Left renal cortex interstitium (tissue), 4 donors: ENCODE results near the gene MLANA. TPM values are rescaled to one million over a fixed set of nuclear protein-coding genes. Genes with fewer than 3 reads are reported as not detected.
A peak's percentile ranks its signal among the peaks of the same experiment; 100 is the strongest.
"Not testable (repeated sequence)": the region's sequence is repeated elsewhere in the genome, so short reads cannot be mapped to it uniquely, and the experiment has no call there.

Source experiments
- DNase-seq, 4 donors: peaks; one replicate each; pipeline ENCODE4 v3.0.0-alpha.2; 2013; ENCODE audit warnings: low read depth in 4 of 4, low spot score in 2 of 4, missing footprints in 1 of 4
- polyA plus RNA-seq, 4 donors: library from polyadenylated mRNA; unstranded; fragments of 120-200 nt; gene quantifications; one replicate each; pipeline ENCODE4 v1.2.1, GENCODE V29; 2013; ENCODE audit not compliant: insufficient read length in 4 of 4

Gene MLANA
- polyA plus RNA-seq, 4 donors: 0.64 to 1.8 (median 1.1) TPM

GRCh38 chr9:5869315-5870019, 21.2 kb upstream of the MLANA start:
- DNase-seq: no peak

DNA sequence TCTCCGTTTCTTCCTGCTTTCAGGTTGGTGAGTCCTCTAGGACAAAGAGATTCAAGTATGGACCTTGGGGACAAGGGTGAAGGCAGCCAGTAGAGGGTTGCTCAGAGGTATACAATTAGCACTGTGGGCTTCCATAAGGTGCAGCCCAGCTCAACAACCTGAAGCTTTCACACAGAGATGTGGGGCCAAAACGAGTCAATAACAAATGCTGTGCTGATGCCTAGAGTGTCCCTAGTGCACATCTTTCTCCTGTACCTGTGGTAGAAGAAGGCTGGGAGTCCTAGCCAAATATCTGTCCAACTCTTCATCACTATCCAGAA, 20.7 kb upstream of the MLANA start:
- no peak for DNase-seq

GRCh38 chr9:5870691-5871090, 20.0 kb upstream of the MLANA start:
- no peak for DNase-seq

DNA sequence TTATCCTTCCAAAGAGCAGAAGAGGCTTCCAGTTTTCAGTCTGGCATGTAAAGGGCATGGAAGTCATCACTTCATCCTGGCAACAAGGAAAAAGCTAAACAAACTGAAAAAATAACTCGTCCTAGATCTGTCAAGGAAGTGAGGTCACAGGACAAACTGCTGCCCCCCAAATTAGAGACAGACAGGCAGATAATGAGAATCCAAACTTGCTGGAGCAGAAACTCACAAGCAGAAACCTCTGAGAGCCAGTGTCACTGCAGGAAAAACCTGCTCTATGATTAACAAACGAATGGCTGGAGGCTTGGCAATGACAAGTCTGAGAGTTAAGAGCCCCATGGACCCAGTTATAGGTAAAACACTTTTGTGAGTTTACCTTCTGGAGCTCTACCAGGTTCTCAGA, 18.9 kb upstream of the MLANA start:
- no peak for DNase-seq

- no peak for DNase-seq
These were observed 18.2 kb upstream of the MLANA start for GRCh38 chr9:5872511-5872910.

GRCh38 chr9:5873439-5873838, 17.2 kb upstream of the MLANA start:
- no peak for DNase-seq

DNA sequence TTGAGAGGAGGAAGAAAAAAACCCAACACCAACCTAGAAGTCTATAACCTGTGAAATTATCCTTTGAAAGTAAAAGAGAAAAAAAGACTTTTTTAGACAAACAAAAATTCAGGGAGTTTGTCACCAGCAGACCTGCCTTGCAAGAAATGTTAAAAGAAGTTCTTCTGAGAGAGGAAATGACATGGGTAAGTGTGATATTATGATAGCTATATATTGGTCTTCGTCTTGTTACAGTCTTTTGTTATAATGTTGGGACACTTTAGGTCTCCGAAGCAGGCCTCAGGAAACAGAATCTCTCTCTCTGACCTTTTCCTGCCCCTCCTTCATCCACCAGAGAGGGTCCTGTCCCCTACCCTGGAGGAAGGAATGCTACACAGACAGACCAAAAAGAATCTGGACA, 16.6 kb upstream of the MLANA start:
- DNase-seq: no peak

- DNase-seq: no peak
These were observed 14.7 kb upstream of the MLANA start for GRCh38 chr9:5876026-5876425.

GRCh38 chr9:5876711-5877110, 14.0 kb upstream of the MLANA start:
- DNase-seq: no peak

DNA sequence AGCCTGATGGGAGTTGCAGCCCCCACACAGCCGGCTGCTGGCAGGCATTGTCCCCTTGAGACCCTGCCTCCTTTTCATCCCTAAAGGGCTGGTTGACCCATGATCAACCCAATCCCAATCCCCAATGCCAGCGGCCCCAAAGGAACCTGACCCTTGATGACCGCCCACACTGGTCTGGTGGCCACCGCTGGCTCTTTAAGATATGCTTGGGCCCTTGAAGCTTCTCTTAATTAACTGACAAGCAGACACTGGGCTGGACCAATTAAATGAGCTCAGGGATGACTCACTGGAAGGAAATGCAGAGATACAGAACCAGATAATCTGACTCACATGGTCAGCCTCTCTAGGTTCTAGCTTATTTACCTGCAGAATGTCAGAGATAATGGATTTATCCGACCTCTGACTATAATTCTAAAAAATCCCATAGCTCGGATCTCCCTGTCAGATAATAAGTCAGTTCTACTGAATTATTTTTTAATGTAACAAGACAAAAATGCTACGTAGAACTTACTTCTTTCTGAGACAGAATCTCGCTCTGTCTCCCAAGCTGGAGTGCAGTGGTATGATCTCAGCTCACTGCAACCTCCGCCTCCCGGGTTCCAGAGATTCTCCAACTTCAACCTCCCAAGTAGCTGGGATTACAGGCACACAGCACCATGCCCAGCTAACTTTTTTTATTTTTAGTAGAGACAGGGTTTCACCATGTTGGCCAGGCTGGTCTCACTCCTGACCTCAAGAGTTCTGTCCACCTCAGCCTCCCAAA, 11.1 kb upstream of the MLANA start:
- no peak for DNase-seq

DNA sequence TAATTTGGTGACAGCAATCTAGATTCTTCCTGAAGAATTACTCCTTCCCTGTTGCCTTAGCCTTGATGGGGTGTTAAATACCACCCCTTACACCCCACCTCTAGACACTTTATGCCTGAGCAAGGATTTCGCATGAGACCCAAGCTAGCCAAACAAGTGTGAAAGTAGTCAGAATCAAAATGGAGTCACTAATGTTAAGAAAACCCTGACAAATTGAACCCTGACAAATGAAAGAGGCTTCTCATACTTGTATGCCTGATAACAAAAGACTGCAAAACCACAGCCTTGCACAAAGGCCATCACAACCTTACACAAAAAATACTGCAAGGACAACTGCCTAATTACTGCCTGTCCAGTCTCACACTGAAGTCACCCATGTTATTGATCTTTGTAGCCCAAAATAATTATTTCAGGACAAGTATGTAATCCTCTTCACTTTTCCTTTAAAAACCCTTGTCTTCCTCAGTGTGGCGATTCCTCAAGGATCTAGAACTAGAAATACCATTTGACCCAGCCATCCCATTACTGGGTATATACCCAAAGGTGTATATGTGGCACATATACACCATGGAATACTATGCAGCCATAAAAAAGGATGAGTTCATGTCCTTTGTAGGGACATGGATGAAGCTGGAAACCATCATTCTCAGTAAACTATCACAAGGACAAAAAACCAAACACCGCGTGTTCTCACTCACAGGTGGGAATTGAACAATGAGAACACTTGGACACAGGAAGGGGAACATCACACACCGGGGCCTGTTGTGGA, 8.3 kb upstream of the MLANA start:
- DNase-seq: not testable (repeated sequence)

- no peak for DNase-seq
These were observed 6.5 kb upstream of the MLANA start for GRCh38 chr9:5884191-5884590.

DNA sequence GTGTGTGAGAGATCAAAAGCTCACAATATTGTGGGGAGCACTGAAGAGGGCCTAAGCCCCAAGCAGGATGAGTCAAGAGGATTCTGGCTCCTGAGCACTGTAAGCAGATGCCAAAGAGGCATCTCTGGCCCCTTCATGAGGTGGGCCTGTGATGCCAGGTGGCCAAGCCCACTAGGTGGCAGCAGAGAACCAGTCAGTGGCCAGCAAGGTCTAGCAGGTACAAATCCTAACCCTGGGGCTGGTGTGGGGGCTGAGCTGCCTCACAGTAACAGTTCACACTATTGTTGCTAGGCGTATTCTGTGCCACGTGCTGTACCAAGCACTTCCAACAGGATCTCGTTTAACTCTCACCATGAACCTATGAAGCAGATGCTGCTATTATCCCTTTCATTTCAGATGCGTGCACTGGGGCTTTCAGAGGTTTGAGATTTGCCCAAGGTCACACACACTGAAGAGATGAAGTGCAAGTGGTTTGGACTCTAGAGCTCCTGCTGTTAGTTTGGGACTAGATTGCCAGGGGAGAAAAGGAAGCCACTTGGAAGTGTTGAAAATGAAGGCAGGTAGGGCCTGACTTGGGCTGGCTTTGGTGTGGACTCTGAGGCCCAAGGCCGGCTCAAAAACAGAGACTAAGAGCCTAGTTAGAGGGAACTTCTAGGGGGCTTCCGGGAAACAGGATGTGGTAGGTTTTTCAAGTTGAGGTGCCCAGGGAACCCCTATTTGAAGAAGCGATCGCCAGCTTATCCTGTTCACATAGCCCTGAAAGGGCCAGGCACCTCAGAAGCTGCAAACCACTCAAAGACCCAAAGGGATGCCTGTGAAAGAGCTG, 4.4 kb upstream of the MLANA start:
- peak; percentile 15 to 68 (median 51) for DNase-seq

GRCh38 chr9:5892456-5893133, 1.9 kb downstream of the MLANA start:
- DNase-seq: peak in 3 of 4 donors; percentile 19 to 58 (median 45)

DNA sequence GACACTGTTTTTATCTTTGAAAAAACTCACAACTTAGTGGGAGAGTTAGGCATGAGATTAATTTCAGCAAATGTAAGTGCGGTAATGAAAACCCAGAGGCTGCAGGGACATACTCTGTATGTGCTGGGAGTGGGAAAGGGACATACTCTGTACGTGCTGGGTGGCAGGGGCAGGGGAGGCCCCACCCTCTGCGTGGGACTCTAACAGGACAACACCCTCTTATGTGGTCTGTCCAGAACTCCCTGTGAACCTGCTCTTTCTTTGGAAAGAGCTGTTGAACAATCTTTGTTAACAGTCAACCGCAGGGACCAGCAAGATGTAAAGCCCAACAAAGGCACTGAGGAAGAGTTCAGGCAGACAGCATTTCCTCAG, 2.4 kb downstream of the MLANA start:
- no peak for DNase-seq

GRCh38 chr9:5893591-5894236, 3.0 kb downstream of the MLANA start:
- DNase-seq: no peak

DNA sequence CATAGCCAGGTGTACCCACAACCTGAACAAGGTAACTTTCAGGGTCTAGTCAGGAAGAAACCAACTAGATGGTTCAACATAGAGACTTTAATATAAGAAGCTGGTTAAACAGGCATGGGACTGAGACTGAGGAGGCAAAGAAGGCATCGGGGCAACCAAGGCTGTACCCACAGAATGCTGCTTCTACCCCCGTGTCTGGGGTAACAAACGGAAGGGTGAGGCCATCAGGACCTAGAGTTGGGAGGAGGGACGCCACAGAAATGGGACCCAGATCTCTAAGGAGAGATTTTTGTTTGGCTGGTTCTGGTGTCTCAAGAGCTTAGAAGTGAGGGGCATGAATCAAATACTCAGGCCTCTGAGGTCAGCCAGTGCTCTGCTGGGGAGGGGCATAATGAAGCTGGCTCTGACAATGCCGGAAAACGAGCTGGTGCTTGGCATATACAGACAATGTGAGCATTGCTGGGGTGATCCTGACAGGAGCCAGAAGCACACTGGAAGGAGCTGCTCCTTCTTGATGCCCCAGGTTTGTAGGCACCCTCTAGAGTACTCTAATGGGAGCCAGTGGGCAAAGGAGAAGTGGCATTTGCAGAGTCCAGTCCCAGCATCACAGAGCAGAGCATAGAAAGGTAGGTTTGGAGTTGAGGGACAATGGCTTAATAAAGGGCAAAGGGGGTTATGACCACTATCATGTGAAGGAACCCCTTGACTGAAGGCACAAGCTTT, 3.7 kb downstream of the MLANA start:
- no peak for DNase-seq

DNA sequence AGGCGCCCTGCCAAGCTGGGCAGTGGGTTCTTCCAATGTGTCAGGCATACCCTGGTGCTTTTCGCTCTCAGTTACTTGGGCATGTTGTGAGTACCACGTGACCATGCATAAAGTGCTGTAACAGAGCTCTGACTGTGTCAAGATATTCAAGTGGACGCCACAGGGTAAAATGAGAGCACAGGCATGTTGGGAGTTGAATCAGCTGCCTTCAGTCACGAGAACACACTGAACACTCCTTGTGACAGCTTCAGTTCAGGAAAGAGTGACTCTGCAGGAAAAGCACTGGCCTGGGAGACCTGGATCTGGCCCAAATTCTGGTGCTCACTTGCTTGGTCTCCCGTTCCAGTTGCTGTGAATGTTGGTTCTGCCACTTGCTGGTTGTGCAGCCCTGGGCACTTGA, 5.1 kb downstream of the MLANA start:
- DNase-seq: no peak

DNA sequence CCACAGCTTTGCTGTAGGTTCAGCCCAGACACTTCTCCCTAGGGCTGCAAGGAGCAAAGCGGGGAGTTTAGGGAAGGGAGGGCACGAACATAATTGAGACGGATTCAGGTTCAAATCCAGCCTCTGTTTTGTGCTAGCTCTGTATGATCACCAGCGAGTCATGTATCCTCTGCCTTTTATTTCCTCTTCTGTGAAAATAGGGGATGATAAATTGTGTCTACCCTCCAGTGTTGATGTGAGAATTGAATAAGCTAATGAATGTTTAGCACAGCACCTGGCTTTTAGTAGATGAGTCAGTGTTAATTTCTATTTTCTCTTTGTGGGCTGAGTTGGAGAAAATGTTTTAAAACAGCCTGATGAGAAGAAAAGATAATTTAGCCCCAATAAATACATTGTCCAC, 6.2 kb downstream of the MLANA start:
- no peak for DNase-seq
